Left lobe of liver (tissue), 2 donors: ENCODE measurements around the gene TBC1D5. TPM values are rescaled to one million over a fixed set of nuclear protein-coding genes. Genes with fewer than 3 reads are reported as not detected.
"Not testable (repeated sequence)": the region's sequence is repeated elsewhere in the genome, so short reads cannot be mapped to it uniquely, and the experiment has no call there.

Source experiments
- ATAC-seq: fragments of 200-7000 bp; cut with Tn5 transposase; one replicate; pipeline ENCODE4 v1.9.1; 2020; ENCODE audit warnings: mild to moderate bottlenecking, moderate library complexity
- DNase-seq: peaks from one replicate; pipeline ENCODE4 v3.0.0-alpha.2; 2020; ENCODE audit warnings: low spot score
- total RNA-seq: library from RNA; stranded (reverse); gene quantifications from one replicate; pipeline ENCODE4 v1.2.1, GENCODE V29; 2021
- donor health status: DM: no; HTN: no; CAD: no; lungs with moderate emphysema.
- donor health status: DM: no; HTN: yes; CAD: no.

The TBC1D5 gene
- total RNA-seq, 1 donor from 2014 or later = 21.8 TPM

DNA sequence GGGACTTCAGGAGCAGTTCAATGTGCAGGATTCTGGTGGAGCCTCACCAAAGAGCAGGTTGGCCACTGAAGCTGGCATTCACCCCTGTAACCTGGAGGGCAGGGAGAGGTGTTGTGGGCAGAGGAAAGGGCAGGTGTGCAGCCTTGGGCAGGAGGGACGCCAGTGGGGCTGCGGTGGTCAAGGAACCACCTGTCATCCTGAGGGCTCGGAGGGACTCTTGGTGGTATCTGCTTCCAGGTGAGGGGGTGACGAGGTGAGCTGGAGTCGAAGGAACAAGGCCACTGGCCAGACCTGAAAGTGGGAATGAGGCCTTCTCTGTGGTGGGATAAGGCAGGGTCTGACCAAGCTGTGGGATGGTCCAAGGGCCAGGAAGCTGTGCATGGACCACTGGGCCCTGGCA, 588.2 kb downstream of the TBC1D5 start:
- ATAC-seq = no peak
- no peak for DNase-seq

DNA sequence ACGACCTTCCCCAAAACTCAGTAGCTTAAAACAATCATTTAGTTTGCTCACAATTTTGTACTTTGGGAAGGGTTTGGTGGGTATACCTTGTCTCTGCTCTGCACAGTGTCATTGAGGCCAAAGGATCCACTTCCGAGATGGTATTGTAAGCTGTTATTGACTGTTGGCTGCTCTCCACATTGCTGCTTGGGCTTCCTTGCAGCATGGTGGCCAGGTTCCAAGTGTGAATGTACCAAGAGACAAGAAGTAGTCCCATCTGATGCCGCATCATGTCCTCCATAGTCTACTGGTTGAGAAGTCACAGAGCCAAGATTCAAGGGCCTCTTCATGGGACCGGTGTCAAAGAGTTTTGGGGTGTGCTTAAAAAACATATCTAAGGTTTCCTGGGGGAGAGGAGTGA, 589.2 kb downstream of the TBC1D5 start:
- no peak for ATAC-seq
- no peak for DNase-seq

DNA sequence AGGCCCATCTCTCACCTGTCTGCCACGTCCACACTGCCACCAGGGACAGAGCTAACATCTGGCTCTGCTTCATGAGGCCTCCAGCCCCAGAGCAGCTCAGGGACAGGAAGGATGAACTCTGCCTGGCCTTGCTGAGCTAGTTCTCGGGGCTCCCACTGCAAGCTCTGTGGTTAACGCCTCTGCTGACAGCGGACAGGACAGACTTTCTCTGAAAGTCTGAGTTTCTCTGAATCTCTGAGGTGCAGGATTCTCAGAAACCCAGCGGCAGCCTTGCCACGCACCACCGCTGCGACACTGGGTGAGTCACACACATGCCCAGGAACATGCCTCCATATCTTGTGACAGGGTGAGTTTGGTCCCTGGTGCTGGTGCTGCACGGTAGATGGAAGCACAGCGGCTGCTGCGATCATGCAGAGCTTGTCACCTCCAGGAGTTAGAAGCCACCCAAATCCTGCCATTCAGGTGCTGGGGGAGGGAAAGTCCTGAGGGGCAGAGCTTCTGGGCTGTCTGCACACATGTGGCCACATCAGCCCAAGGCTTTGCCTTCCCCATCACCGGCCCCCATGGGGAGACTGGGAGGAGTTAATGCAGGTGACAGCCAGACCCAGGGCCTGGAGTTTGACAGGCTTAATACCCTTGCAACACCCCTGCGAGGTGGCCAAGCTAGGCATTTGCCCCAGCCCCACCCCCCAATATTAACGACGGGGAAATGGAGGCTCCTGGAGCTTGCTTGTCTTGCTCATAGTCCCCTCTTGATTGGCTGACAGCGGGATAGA, 590.6 kb downstream of the TBC1D5 start:
- DNase-seq (no peak), ATAC-seq (peak; percentile 24)

DNA sequence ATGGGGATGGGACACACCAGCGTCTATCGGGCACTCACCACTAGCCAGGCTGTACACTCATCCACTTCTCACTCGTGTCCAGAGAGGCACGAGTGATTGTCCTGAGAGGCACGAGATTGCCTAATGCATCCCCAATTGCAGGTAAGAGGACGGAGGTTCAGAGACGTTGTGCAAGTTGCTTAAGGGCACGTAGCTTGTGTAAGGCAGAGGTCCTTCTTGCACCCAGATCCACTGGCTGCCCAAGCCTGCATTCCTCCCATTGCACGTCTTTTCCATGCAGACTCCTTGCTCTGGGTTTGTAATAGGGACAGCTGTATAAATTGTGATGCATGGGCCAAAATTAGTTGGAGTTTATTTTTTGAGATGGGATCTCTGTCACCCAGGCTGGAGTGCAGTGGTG, 593.4 kb downstream of the TBC1D5 start:
- peak; percentile 27 for DNase-seq
- no peak for ATAC-seq

DNA sequence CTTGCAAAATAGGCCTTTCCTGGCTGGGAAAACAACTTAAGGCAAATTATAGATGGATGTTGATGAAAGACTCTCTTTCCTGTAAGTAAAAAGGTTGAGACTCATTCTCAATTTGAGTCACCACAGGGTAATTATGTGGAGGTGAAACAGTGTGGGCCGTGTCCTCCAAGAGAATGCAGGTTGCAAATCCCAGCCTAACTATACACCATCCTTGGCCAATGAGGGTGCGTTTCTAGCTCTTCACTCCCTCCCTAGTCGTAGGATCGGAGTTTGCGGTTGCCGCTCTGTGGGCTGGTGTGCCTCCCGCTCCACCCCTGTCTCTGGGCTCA, 597.8 kb downstream of the TBC1D5 start:
- no peak for ATAC-seq
- no peak for DNase-seq

DNA sequence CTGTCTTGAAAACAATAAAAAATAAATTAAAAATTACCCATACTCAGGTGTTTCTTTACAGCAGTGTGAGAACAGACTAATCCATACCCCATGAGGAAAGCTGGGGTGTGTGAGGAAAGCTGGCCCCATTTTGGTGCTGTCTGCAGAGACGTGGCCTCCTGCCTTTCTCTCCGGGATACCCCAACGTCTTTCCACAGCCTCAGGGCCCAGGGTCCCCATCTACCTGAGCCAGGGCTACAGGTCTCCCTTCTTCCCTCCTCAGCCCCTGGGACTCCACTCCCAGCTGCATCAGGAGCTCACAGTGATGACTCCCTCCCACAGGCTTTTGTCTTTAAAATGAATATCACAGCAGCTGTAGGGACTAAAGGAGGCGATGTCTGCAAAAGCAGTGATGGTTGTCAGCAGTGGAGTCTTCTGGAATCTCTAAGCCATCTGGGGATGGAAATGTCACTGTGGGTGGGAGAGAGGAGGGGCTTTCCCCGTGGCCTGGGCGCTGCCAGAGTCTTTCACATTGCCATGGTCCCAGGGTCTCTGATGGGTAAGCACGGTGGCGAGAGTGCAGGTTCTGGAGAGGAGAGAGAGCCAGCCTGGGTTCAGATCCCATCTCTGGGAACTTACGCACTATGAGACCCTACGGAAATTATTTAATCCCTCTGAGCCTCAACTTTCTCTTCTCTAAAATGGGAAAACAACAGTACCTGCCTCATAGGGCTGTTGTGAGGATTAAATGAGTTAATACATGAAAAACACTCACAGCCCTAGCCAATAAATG, 598.4 kb downstream of the TBC1D5 start:
- ATAC-seq = no peak
- no peak for DNase-seq

DNA sequence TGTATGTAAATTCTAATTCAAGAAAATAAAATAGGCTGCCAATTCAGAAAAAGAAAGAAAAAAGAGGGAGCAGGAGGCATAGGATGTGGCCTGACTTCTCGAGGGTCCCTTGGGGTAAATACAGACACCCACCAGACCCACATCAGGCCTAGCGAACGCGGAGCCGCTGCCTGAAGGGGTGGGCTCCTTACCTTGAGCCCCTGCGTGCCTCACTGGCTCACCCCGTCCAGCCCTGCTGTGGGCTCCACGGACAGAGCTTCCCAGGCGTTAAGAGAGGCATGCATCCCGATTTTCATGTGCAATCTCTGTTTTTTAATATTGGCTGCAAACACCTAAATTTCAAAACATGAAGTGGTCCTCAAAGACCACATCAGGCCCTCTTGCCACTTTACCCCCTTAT, 599.9 kb downstream of the TBC1D5 start:
- DNase-seq (no peak), ATAC-seq (no peak)

DNA sequence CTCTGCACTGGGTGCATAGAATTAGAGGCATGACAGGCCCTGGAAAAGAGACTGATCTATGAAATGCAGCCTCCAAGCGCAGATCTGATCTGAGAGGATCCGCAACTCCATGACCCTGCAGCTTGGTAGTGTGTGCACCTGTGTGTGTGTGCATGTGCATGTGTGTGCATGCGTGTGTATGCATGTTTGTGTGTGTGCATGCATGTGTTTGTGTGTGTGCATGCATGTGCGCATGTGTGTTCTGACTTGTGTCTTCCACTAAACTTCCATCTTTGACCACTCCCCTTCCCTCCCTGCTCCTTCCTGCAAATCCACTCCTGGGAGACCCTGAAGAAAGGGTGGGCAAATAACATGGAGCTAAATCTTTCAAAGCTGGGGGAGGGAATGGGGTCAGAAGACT, 600.7 kb downstream of the TBC1D5 start:
- DNase-seq = no peak
- no peak for ATAC-seq

DNA sequence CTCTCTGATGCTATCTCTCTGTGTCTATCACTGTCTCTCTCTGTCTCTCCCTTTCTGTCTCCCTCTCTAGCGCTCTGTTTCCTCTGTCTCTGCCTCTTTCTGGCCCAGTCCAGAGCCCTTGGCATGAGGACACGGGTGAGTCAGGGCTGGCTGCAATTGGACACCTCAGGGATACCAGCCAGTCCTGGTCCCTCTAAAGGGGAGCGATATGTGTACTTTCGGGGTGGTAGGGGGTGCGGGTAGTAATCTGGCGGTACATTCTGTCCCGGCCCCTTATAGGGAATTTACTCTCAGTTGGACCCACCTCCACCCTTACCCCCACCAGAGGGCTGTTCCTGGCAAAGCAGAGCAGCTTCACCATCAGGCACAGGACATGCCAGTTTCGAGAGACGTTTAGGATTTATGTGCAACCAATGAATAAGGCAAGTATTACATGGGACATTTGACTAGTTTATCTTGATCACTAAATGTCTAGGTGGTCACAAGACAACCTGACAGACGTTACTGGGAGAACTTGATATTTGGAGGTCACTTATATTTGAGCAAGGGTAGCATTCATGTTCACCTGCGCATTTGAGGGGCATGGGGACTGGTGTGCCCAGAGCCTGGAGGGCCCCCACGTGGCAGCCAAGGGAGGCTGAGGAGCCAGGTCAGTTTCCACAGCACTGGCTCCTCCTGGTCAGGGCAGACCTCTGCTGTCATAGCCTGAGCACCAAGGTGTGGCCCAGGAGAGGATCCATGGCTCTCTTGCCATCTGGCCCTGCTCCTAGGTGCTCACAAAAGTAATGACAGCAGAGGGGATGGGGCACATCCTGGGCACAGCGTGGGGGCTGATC, 601.5 kb downstream of the TBC1D5 start:
- ATAC-seq = no peak
- no peak for DNase-seq

DNA sequence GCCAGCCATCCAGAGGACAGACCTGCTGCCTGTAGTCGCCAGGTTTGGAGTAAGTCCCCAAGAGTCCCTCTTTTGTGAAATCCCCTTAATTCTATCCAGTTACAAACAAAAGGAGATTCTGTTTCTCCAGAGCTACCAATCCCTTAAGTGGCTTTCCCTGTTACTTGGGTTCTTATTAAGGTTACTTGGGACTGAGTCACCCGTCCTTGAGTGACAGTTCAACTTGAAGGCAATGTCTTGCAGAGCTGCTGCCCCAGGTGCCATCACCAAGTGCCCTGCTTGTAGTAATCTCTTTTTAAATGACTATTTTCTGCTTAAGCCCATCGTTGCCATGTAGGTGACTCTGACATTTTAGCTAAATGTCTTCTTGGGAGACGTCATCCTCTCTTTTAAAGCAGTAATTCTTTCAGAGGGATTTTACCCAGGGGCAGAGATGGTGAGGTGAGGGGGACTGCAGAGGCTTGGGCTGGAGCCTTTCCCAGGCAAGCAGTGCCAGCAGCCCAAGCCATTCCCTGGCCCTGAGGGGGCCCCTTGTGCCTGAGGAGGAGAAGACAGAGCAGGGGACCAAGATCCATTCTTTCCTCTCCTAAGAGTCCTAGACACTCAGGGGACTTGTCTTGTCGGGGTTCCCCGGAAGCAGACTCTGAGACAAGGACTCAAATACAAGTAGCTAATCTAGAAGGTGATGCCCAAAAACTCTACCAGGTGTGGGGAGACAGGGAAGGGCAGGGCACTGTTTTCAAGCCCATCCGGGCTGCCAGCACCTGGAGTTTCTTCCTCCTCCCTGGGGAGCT, 604.0 kb downstream of the TBC1D5 start:
- no peak for DNase-seq
- no peak for ATAC-seq

DNA sequence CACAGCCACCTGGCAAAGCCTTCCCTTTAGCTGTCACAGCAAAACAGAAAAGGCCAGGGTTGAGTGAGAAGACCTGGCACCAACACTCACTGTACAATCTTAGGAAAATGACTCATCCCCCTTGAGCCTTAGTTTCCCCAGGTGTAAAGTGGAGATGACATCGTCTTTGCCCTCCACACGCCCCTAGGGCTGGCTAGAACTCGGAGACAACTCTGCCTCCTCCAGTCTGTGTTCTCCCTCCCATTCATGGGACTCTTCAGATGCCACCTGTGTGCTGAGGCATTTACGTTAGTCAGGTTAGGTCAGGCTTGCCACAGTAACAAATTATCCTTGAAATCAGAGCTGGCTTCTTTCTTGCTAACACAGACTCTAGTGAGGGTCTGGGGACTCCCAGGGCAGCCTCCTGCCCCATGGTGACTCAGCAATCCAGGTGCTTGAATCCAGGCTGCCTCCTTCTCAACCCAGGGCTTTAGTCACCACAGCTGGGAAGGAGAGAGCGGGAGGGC, 605.1 kb downstream of the TBC1D5 start:
- ATAC-seq = no peak
- DNase-seq = no peak

DNA sequence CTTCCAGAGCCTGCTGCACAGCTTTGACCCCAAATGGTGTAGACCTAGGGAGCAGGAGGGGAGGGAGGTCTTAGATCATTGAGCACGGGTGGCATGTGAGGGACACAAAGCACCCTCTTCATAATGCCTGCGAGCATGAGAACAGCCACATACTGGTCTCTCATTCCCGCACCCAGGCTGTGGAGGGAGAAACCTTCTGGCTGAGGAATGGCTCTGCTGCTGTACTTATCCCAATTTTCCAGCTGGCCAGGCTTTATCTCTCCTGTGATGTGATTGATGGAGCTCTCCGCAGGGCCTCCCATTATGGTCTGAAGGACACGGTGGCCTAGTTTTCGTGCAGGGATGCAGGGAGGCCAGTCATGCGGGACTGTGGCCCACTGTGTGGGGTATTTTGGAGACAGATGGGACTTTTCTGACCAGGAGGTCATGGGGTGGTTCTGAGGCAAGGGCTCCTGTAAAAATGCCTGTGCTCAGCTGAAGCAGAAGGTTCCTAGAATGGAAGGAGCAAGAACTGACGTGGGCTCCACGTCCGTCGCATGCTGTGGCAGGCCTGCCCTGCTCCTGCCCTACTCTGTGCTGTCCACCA, 606.2 kb downstream of the TBC1D5 start:
- DNase-seq (no peak), ATAC-seq (peak; percentile 58)

DNA sequence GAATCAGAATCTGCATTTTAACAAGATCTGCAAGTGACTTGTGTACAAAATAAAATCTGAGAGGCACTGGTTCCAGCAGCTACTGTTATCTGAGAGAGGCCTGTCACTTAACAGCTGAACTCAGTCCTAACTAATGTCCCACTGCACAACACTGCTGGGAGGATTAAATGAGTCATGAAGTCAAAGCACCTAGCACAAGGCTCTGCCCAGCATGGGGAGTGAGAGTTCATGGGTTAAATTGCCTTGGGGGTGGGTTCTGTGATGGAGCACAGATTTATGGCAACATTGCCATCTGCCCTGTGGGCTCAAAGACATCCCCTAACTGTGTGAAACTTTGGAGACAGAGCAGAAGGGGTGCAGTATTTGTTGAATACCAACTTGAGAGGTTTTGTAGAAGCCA, 606.7 kb downstream of the TBC1D5 start:
- ATAC-seq = no peak
- DNase-seq = peak; percentile 10

DNA sequence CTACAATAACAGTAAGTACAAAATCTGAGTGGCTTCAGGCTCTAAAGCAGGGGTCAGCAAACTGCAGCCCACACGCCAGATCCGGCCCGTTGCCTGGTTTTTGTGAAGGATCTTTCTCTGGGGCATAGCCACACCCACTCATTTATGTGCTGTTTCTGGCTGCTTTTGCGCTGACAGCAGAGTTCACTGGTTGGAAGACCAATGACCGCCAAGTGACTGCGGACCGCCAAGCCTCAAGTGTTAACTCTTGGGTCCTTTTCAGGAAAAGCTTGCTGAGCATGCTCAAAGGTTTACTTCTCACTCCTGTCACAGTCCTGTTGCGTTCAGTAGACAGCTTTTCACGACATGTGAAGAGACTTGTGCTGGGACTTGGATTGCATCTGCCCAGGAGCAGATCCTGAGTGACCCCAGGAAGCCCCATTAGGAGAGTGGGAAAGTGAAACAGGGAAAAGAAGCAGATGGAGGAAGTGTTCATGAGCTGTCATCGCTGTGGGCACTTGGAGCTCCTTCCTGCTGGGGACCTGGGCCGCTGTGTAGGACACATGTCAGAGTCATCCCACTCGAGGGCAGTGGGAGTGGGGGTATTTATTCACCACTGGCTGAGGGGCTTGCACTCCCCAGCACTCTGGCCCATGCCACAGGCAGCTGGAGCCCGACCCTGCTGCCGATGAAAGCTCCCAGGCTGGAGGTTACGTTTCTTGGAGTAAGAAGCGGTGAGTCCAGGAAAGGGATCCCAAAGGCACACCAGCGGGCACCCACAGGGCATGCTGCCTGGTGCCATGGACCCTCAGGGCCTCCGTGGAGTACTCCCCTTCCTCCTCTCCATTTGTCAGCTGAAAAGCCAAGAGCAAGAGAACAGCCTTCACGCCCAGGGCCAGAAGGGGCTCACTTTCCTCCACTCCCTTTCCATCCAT, 608.5 kb downstream of the TBC1D5 start:
- ATAC-seq = peak; percentile 37

DNA sequence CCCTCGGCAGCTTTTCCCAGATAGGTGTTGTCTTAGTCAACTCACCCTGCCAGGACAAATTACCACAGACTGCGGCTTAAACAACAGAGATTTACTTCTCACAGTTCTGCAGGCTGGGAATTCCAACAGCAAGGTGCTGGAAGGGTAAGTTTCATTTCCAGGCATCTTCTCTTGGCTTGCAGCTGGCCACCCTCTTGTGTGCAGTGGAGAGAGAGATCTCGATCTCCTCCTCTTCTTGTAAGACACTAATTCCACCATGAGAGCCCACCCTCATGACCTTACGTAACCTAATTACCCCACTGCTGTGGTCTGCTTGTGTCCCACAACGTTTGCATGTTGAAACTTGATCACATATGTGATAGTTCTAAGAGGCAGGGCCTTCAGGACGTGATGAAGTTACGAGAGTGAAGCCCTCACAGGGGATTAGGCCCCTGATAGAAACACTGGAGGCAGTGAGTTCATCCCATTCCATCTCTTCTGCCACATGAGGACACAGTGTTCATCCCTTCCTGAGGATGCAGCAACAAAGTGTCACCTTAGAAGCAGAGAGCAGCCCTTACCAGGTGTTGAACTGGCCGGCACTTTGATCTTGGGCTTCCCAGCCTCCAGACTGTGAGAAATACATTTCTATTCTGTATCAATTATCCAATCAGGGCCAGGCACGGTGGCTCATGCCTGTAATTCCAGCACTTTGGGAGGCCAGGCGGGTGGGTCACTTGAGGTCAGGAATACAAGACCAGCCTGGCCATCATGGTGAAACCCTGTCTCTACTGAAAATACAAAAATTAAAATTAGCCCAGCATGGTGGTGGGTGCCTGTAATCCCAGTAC, 609.9 kb downstream of the TBC1D5 start:
- ATAC-seq = no peak
- DNase-seq = no peak

More for the DNA sequence above, 608.5 kb downstream of the TBC1D5 start:
- no peak for DNase-seq

DNA sequence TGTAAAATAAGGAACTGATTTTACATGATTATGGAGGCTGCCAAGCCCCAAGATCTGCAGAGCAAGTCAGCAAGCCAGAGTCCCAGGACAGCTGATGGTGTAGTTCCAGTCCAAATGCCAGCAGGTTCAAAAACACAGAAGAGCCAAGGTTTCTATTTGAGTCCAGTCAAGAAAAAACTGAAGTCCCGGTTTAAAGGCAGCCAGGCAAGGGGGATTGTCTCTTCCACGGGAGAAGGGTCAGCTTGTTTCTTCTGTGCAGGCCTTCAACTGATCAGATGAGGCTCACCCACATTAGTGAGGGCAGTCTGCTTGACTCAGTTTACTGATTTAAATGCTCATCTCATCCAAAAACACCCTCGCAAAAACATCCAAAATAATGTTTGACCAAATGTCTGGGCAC, 611.5 kb downstream of the TBC1D5 start:
- ATAC-seq (no peak), DNase-seq (no peak)

DNA sequence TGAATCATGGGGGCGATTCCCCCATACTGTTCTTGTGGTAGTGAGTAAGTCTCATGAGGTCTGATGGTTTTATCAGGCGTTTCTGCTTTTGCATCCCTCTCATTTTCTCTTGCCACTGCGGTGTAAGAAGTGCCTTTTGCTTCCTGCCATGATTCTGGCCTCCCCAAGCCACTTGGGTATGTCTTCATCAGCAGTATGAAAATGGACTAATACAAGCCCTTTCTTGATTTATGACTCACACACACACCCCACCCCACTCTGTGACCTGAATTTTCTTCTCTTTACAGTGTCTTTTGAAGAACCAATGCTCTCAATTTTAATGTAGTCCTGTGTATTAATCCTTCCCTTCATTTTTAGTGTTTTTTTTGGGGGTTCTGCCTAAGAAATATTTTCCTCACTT, 612.9 kb downstream of the TBC1D5 start:
- DNase-seq = no peak
- ATAC-seq = no peak

DNA sequence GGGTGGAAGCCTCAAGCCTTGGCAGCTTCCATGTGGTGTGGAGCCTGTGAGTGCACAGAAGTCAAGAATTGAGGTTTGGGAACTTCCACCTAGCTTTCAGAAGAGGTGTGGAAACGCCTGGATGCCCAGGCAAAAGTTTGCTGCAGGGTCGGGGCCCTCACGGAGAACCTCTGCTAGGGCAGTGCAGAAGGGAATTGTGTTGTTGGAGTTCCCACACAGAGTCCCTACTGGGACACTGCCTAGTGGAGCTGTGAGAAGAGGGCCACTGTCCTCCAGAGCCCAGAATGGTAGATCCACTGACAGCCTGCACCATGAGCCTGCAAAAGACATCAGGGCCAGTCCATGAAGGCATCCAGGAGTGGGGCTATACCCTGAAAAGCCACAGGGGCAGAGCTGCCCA, 613.8 kb downstream of the TBC1D5 start:
- not testable (repeated sequence) for ATAC-seq, DNase-seq
